Activated naive CD4-positive, alpha-beta T cell treated with anti-CD3 and anti-CD28 coated beads, Interleukin-2, amount 50 U/mL, for 16 hours (primary cell): Measurements from ENCODE around the gene NTRK2.

ENCODE experiments used
- DNase-seq: peaks from one replicate; pipeline ENCODE4 v3.0.0-alpha.2; 2020

NTRK2 gene

GRCh38 chr9:84669288-84670137, at the start of gene NTRK2:
Gene NTRK2 (plus strand): TSS chr9:84669729. CDS start chr9:84670749, 1,020 bp downstream.
- DNase-seq: no peak

- no peak for DNase-seq
These were observed 49.2 kb upstream of the NTRK2 start for GRCh38 chr9:84620338-84620737.

- no peak for DNase-seq
These were observed 47.7 kb upstream of the NTRK2 start for GRCh38 chr9:84621811-84622210.

GRCh38 chr9:84622981-84623380, 46.5 kb upstream of the NTRK2 start:
- DNase-seq: no peak

- DNase-seq: no peak
These were observed 33.1 kb upstream of the NTRK2 start for GRCh38 chr9:84636436-84636835.

- no peak for DNase-seq
These were observed 26.9 kb upstream of the NTRK2 start for GRCh38 chr9:84642553-84643141.

GRCh38 chr9:84647699-84648098, 21.8 kb upstream of the NTRK2 start:
- no peak for DNase-seq

- no peak for DNase-seq
These were observed 16.9 kb upstream of the NTRK2 start for GRCh38 chr9:84652496-84653120.

- DNase-seq: no peak
These were observed 14.1 kb upstream of the NTRK2 start for GRCh38 chr9:84655447-84655846.

GRCh38 chr9:84659313-84659712, 10.2 kb upstream of the NTRK2 start:
- DNase-seq: no peak

- DNase-seq: no peak
These were observed 9.8 kb upstream of the NTRK2 start for GRCh38 chr9:84659773-84660172.

GRCh38 chr9:84667571-84668195, 1.8 kb upstream of the NTRK2 start:
- no peak for DNase-seq

GRCh38 chr9:84668196-84669012, 1.1 kb upstream of the NTRK2 start:
- no peak for DNase-seq

GRCh38 chr9:84669013-84669287, 579 bp upstream of the NTRK2 start:
- DNase-seq: no peak

GRCh38 chr9:84670138-84671041, 861 bp downstream of the NTRK2 start:
- no peak for DNase-seq

GRCh38 chr9:84671586-84672521, 2.3 kb downstream of the NTRK2 start:
- DNase-seq: no peak

- DNase-seq: no peak
These were observed 4.3 kb downstream of the NTRK2 start for GRCh38 chr9:84673806-84674205.

GRCh38 chr9:84677080-84677479, 7.6 kb downstream of the NTRK2 start:
- DNase-seq: no peak

- no peak for DNase-seq
These were observed 10.0 kb downstream of the NTRK2 start for GRCh38 chr9:84679571-84679970.

- no peak for DNase-seq
These were observed 12.2 kb downstream of the NTRK2 start for GRCh38 chr9:84681516-84682285.
